GM10248 (cell line): ENCODE measurements around the gene CETP.
"Not testable (repeated sequence)": the region's sequence is repeated elsewhere in the genome, so short reads cannot be mapped to it uniquely, and the experiment has no call there.

Experiments
- CTCF ChIA-PET: fragments of 300-600 bp; sonication (Branson Sonifier 250); formaldehyde crosslinking; extraction: SDS; loops from one replicate; lab custom pipeline; 2021; ENCODE audit warnings: antibody characterized with exemption; lab: Yijun Ruan, JAX
- POLR2A ChIA-PET: fragments of 350-650 bp; sonication (Branson Sonifier 250); formaldehyde crosslinking; extraction: SDS; loops from one replicate; lab custom pipeline; 2020; ENCODE audit warnings: antibody characterized with exemption; lab: Yijun Ruan, JAX
- DNase-seq: peaks from one replicate; pipeline ENCODE4 v3.0.0; 2012; ENCODE audit errors: extremely low spot score
- CTCF ChIP-seq: IDR thresholded peaks from 2 replicates; pipeline ENCODE4 v1.5.1; 2012; ENCODE audit warnings: mild to moderate bottlenecking, low read depth; ENCODE audit errors: extremely low read depth, missing control alignments, control extremely low read depth

Gene CETP

DNA sequence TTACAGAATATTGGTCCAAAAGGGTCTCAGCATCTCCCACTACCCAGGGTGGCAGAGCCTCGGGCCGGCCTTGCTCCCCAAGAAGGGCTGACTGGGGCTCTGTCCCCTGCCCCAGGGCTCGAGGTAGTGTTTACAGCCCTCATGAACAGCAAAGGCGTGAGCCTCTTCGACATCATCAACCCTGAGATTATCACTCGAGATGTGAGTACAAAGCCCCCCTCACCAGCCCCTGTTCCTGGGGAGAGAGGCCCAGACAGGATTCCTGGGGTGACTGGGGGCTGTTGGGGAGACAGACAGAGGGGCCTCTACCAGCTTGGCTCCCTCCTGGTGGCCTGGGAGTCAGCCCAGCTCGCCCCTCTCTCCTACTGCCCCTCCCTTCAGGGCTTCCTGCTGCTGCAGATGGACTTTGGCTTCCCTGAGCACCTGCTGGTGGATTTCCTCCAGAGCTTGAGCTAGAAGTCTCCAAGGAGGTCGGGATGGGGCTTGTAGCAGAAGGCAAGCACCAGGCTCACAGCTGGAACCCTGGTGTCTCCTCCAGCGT is 21.5 kb downstream of the CETP start:
- no peak for DNase-seq
- CTCF ChIA-PET: interaction anchor here (1.1 to 20.3 kb wide), 6 partner anchors 7 to 63 kb away, joined by 3 to 376 read pairs (median 18); partner anchors contain the start of gene CETP

GRCh38 chr16:56984639-56985038 is 22.9 kb downstream of the CETP start:
- no peak for TF ChIP-seq CTCF
- ChIA-PET POLR2A (no interaction called here), CTCF (interaction anchor here (2.8 to 20.3 kb wide), 4 partner anchors 8 to 62 kb away, joined by 11 to 376 read pairs (median 27); partner anchors contain the start of gene CETP)
- DNase-seq: no peak

More for the DNA sequence above, 21.5 kb downstream of the CETP start:
- no peak for TF ChIP-seq CTCF
- POLR2A ChIA-PET: interaction anchor here (1.1 kb wide), 2 partner anchors 12 to 50 kb away, joined by 4 read pairs; no protein-coding TSS in a partner anchor

DNA sequence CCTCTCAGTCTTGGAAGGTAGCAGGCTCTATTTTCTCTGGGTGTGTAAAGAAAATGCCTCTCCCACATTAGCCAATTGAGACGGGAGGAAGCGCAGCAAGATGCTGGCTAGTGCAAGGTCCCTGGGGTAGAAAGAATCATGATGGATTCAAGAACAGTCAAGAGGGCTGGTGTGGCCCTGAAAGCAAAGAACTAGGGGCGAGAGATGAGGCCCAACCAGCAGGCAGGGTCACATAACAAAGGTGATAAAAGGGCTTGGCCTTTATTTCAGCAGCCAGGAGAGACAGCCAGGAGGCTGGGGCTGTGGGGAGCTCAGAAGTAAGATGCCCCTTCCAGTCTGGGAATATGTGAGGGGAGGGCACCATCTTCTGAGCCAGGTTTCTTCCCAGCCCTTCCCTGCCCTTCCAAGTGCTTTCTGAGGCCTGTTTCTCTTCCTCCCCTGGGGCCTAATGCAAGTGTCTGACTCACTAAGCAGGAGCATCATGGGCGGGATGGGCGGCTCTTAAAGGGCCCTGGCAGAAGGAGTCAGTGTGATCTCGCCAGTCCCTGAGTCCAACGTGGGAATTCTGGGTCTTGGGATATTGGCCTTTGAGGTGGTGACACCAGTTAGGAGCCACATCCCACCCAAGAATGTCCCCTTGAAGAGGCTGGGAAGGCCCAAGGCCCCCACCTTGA is 23.7 kb downstream of the CETP start:
- CTCF ChIA-PET: interaction anchor here (2.8 to 20.3 kb wide), 4 partner anchors 9 to 61 kb away, joined by 11 to 376 read pairs (median 27); partner anchors contain the start of gene CETP
- TF ChIP-seq CTCF: no peak
- DNase-seq: no peak
- POLR2A ChIA-PET: no interaction called here

- CTCF ChIA-PET: interaction anchor here (1.4 to 20.3 kb wide), 7 partner anchors 10 to 98 kb away, joined by 3 to 376 read pairs (median 11); partner anchors contain the start of gene CETP
- TF ChIP-seq CTCF: no peak
- POLR2A ChIA-PET: interaction anchor here (1.2 kb wide), 1 partner anchor 54 kb away, joined by 3 read pairs; the partner anchor contains the start of gene HERPUD1
- no peak for DNase-seq
Measured at GRCh38 chr16:56985962-56986360, 24.2 kb downstream of the CETP start.

- CTCF ChIA-PET: interaction anchor here (1.4 to 20.3 kb wide), 6 partner anchors 10 to 98 kb away, joined by 3 to 376 read pairs (median 14); partner anchors contain the start of gene CETP
- POLR2A ChIA-PET: interaction anchor here (1.2 kb wide), 1 partner anchor 55 kb away, joined by 3 read pairs; the partner anchor contains the start of gene HERPUD1
- DNase-seq: no peak
- TF ChIP-seq CTCF: no peak
Measured at GRCh38 chr16:56986361-56986760, 24.6 kb downstream of the CETP start.

DNA sequence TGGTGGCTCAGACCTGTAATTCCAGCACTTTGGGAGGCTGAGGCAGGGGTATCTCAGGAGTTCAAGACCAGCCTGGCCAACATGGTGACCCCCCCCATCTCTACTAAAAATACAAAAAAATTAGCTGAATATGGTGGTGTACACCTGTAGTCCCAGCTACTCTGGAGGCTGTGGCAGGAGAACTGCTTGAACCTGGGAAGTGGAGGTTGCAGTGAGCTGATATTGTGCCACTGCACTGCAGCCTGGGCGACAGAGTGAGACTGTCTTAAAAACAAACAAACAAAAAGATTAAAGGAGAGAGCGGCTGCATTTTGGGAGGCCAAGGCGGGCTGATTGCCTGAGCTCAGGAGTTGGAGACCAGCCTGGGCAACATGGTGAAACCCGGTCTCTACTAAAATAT is 25.2 kb downstream of the CETP start:
- CTCF ChIA-PET: interaction anchor here (1.4 to 20.3 kb wide), 7 partner anchors 11 to 97 kb away, joined by 3 to 376 read pairs (median 6); partner anchors contain the start of gene CETP
- POLR2A ChIA-PET: interaction anchor here (1.2 kb wide), 1 partner anchor 55 kb away, joined by 3 read pairs; the partner anchor contains the start of gene HERPUD1
- not testable (repeated sequence) for DNase-seq
